ENCODE results near the gene CNDP1.

Gene CNDP1

GRCh38 chr18:74631623-74632350 is 97.5 kb downstream of the CNDP1 start:
- DNase-seq: no peak

- no peak for DNase-seq
These were observed 98.0 kb downstream of the CNDP1 start for GRCh38 chr18:74632351-74632679.

- DNase-seq: no peak
These were observed 98.6 kb downstream of the CNDP1 start for GRCh38 chr18:74632856-74633255.

GRCh38 chr18:74633652-74634352 is 99.5 kb downstream of the CNDP1 start:
- no peak for DNase-seq

GRCh38 chr18:74635224-74635975 is 101.1 kb downstream of the CNDP1 start:
- no peak for DNase-seq

Data from NCI-H1930 (cell line).